A549 (cell line): ENCODE data around the gene PI4K2B. TPM values are rescaled to one million over a fixed set of nuclear protein-coding genes. Genes with fewer than 3 reads are reported as not detected.

ENCODE experiments used
- ATAC-seq, 2 experiments: fragments of 200-7000 bp in 1 of 2; fragments of >200 bp in 1 of 2; cut with Nextera tagmentation in 1 of 2; cut with Tn5 transposase in 1 of 2; 3 replicates each; pipeline versions ENCODE4 v1.8.0 to v1.9.1; 2018 to 2020; ENCODE audit warnings: mild to moderate bottlenecking in 1 of 2, moderate library complexity in 1 of 2
- CTCF ChIA-PET: fragments of 300-600 bp; sonication (Branson Sonifier 250); formaldehyde crosslinking; extraction: SDS; loops from one replicate; lab custom pipeline; 2021; ENCODE audit warnings: antibody characterized with exemption, inconsistent platforms; lab: Yijun Ruan, JAX
- POLR2A ChIA-PET: fragments of 350-600 bp; formaldehyde crosslinking; extraction: SDS; loops from one replicate; lab custom pipeline; 2021; ENCODE audit warnings: antibody characterized with exemption, inconsistent platforms; lab: Yijun Ruan, JAX
- DNase-seq, 2 experiments: peaks; one replicate each; pipeline versions ENCODE4 v3.0.0 to v3.0.0-alpha.2; 2011 to 2016; ENCODE audit warnings: low read depth in 1 of 2, low spot score in 1 of 2
- FAIRE-seq: peaks from 2 replicates; lab custom pipeline; 2011; peaks lifted over from hg19 to GRCh38; lab: Jason Lieb, UNC
- H3K27ac ChIP-seq, 2 experiments: fragments of >200 bp; sonication (Bioruptor Twin); formaldehyde crosslinking; 3 replicates each; pipeline ENCODE4 v1.5.1; 2016 to 2017
- H3K4me1 ChIP-seq: fragments of >200 bp; sonication (Bioruptor Twin); formaldehyde crosslinking; 3 replicates; pipeline ENCODE4 v1.6.1; 2016
- H3K4me2 ChIP-seq: fragments of >200 bp; sonication (Bioruptor Twin); formaldehyde crosslinking; 3 replicates; pipeline ENCODE4 v1.6.1; 2016
- H3K4me3 ChIP-seq: fragments of >200 bp; sonication (Bioruptor Twin); formaldehyde crosslinking; 3 replicates; pipeline ENCODE4 v1.5.1; 2016
- H3K9me3 ChIP-seq: fragments of >200 bp; sonication (Bioruptor Twin); formaldehyde crosslinking; 3 replicates; pipeline ENCODE4 v1.6.1; 2016
- BCL3 ChIP-seq: fragments of >200 bp; sonication (Bioruptor Twin); formaldehyde crosslinking; IDR thresholded peaks from 3 replicates; pipeline ENCODE4 v1.6.1; 2016
- CBX8 ChIP-seq: fragments of 200-600 bp; sonication (generic); IDR thresholded peaks from 2 replicates; pipeline ENCODE4 v1.6.1; 2016
- CEBPB ChIP-seq, 2 experiments: fragments of >200 bp in 1 of 2; sonication (Bioruptor Twin) in 1 of 2; formaldehyde crosslinking in 1 of 2; IDR thresholded peaks; 2 replicates each; pipeline ENCODE4 v1.6.1; 2012 to 2016
- ELK1 ChIP-seq: fragments of 150-350 bp; IDR thresholded peaks from 2 replicates; pipeline ENCODE4 v1.6.1; 2014; ENCODE audit warnings: low read depth, mild to moderate bottlenecking, low read length
- EP300 ChIP-seq, 2 experiments: fragments of >200 bp; sonication (Bioruptor Twin); formaldehyde crosslinking; IDR thresholded peaks; 2 replicates in 1 of 2; 3 replicates in 1 of 2; pipeline ENCODE4 v1.6.1; 2016 to 2017
- FOSL2 ChIP-seq, 2 experiments: fragments of 450-650 bp in 1 of 2; fragments of >200 bp in 1 of 2; sonication (Bioruptor Twin) in 1 of 2; formaldehyde crosslinking; IDR thresholded peaks; 2 replicates each; pipeline versions ENCODE4 v1.5.0 to v1.6.1; 2016 to 2020; ENCODE audit warnings: mild to moderate bottlenecking in 1 of 2, moderate library complexity in 1 of 2
- HOXA7 ChIP-seq: fragments of 250-450 bp; sonication (Bioruptor Pico); IDR thresholded peaks from 2 replicates; pipeline ENCODE4 v1.5.0; 2020; ENCODE audit warnings: mild to moderate bottlenecking, moderate library complexity
- HOXB5 ChIP-seq: fragments of 250-450 bp; sonication (Bioruptor Pico); IDR thresholded peaks from 2 replicates; pipeline ENCODE4 v1.5.0; 2020; ENCODE audit warnings: mild to moderate bottlenecking, moderate library complexity
- JUNB ChIP-seq: fragments of >200 bp; sonication (Bioruptor Twin); formaldehyde crosslinking; IDR thresholded peaks from 2 replicates; pipeline ENCODE4 v1.6.1; 2016
- KDM1A ChIP-seq: fragments of 200-600 bp; sonication (generic); IDR thresholded peaks from 2 replicates; pipeline ENCODE4 v1.6.1; 2016; ENCODE audit warnings: low read depth, mild to moderate bottlenecking
- MAFK ChIP-seq: fragments of 450-650 bp; IDR thresholded peaks from 2 replicates; pipeline ENCODE4 v1.6.1; 2014; ENCODE audit not compliant: partially characterized antibody
- MAX ChIP-seq: IDR thresholded peaks from 2 replicates; pipeline ENCODE4 v1.6.1; 2012
- PBX3 ChIP-seq: IDR thresholded peaks from 2 replicates; pipeline ENCODE4 v1.6.1; 2012
- REST ChIP-seq: fragments of 200-600 bp; sonication (generic); IDR thresholded peaks from 2 replicates; pipeline ENCODE4 v1.6.1; 2016; ENCODE audit warnings: antibody characterized with exemption, mild to moderate bottlenecking, moderate library complexity
- RFX5 ChIP-seq: fragments of 450-650 bp; IDR thresholded peaks from 2 replicates; pipeline ENCODE4 v1.7.1; 2014; ENCODE audit warnings: antibody characterized with exemption, mild to moderate bottlenecking, moderate library complexity
- RNF2 ChIP-seq: fragments of 200-600 bp; sonication (generic); IDR thresholded peaks from 2 replicates; pipeline ENCODE4 v1.6.1; 2016; ENCODE audit warnings: low read depth, mild to moderate bottlenecking, antibody characterized with exemption, moderate library complexity, borderline replicate concordance
- WGBS: methylation state at CpG from one replicate; pipeline ENCODE4 v1.1.6; 2017; ENCODE audit errors: missing lambda C conversion rate; 5-methylcytosine and 5-hydroxymethylcytosine counted together
- polyA plus RNA-seq, 4 experiments: library from polyadenylated mRNA; depleted of rRNA in 3 of 4; stranded (reverse); fragments of >200 nt; fragmentation: RNase III in 1 of 4; extraction: RNeasy Plus Mini Kit Qiagen cat#74134 plus additional on column Dnase treatment in 1 of 4; gene quantifications; 2 replicates in 3 of 4; 3 replicates in 1 of 4; pipeline ENCODE4 v1.2.3, GENCODE V29; 2011 to 2017

Gene PI4K2B
- polyA plus RNA-seq, 2 of the 4 experiments (the other 2 are of a cell fraction), result 7.7 to 8.4 TPM

- TF ChIP-seq CBX8 (no peak), JUNB (no peak)
Measured at GRCh38 chr4:25312496-25313200, 78.8 kb downstream of the PI4K2B start, which contains the start of gene ZCCHC4 (continued).

- H3K9me3 ChIP-seq, result no peaks in the 10 kb centered on the region
- DNase-seq, result no peak
- no peak for FAIRE-seq
- ATAC-seq, result peak in 1 of 2 experiments; percentile 42; a peak in 2 of 6 replicates
- peak overlapping the region; percentile 98 for H3K4me2 ChIP-seq
- POLR2A ChIA-PET, result interaction anchor here (1.1 to 1.3 kb wide), 2 partner anchors 63 to 153 kb away, joined by 6 to 8 read pairs; partner anchors contain the start of genes ANAPC4 and SEPSECS
- CTCF ChIA-PET, result interaction anchor here (1.1 to 3.0 kb wide), 25 partner anchors 8 to 194 kb away, joined by 3 to 31 read pairs (median 6); partner anchors contain the start of gene PI4K2B
- peak overlapping the region; percentile 95 for H3K4me3 ChIP-seq
- peak overlapping the region; percentile 80 to 93 for H3K27ac ChIP-seq
- TF ChIP-seq BCL3, result no peak
- TF ChIP-seq ELK1, result no peak
- TF ChIP-seq RNF2, result no peak
- TF ChIP-seq, all 56 proteins: peak for 0
- 16% methylated on average over 23 of the region's 23 CpGs for WGBS
- H3K4me1 ChIP-seq, result peaks cover 7% of the 10 kb centered on the region; the same call in 1 of the 3 replicates
Measured at GRCh38 chr4:25313201-25313895, 79.5 kb downstream of the PI4K2B start.

- CTCF ChIA-PET, result interaction anchor here (0.7 to 3.5 kb wide), 4 partner anchors 7 to 66 kb away, joined by 3 to 20 read pairs (median 3); partner anchors contain the start of gene ZCCHC4
- peaks cover 14% of the 10 kb centered on the region; the same call in 2 of the 3 replicates for H3K4me1 ChIP-seq
- peak overlapping the region; percentile 11 to 88; a peak in 4 of 6 replicates for H3K27ac ChIP-seq
- DNase-seq (no peak), ATAC-seq (no peak), FAIRE-seq (no peak)
- WGBS, result 40% methylated on average over 2 of the region's 2 CpGs
- POLR2A ChIA-PET, result interaction anchor here (1.1 kb wide), 1 partner anchor 8 kb away, joined by 5 read pairs; the partner anchor contains the start of gene ZCCHC4
- H3K4me3 ChIP-seq, result no peak overlapping the region
- TF ChIP-seq KDM1A, result no peak
- TF ChIP-seq MAFK, result peak; percentile 13
- no peaks in the 10 kb centered on the region for H3K9me3 ChIP-seq
- peak overlapping the region; percentile 48 for H3K4me2 ChIP-seq
Measured at GRCh38 chr4:25320336-25320735, 86.5 kb downstream of the PI4K2B start.

- 41% methylated on average over 1 of the region's 1 CpG for WGBS
- peak overlapping the region; percentile 48 for H3K4me2 ChIP-seq
- ATAC-seq, result peak; percentile 35 to 80; a peak in 3 of 6 replicates
- H3K9me3 ChIP-seq, result no peaks in the 10 kb centered on the region
- TF ChIP-seq EP300 (IDR thresholded peaks at IDR 0.05), result no peak
- peak; percentile 33 to 48; a peak in 2 of 4 replicates for TF ChIP-seq CEBPB (IDR thresholded peaks at IDR 0.05)
- peak; percentile 28; the same call in 1 of the 2 replicates for TF ChIP-seq FOSL2 (IDR thresholded peaks at IDR 0.05)
- no peak for TF ChIP-seq FOSL2 (CRISPR knock-in tag; IDR thresholded peaks at IDR 0.05)
- CTCF ChIA-PET, result interaction anchor here (0.7 to 3.5 kb wide), 4 partner anchors 8 to 66 kb away, joined by 3 to 20 read pairs (median 3); partner anchors contain the start of gene ZCCHC4
- no peak overlapping the region for H3K4me3 ChIP-seq
- peak; percentile 12 to 17 for DNase-seq
- no peak for FAIRE-seq
- peak overlapping the region; percentile 70 to 88 for H3K27ac ChIP-seq
- peaks cover 14% of the 10 kb centered on the region; the same call in 2 of the 3 replicates for H3K4me1 ChIP-seq
- POLR2A ChIA-PET, result interaction anchor here (1.1 kb wide), 1 partner anchor 8 kb away, joined by 5 read pairs; the partner anchor contains the start of gene ZCCHC4
Measured at GRCh38 chr4:25320773-25321172, 86.9 kb downstream of the PI4K2B start.

GRCh38 chr4:25321703-25322102 lies 87.9 kb downstream of the PI4K2B start:
- H3K4me1 ChIP-seq, result peaks cover 14% of the 10 kb centered on the region; the same call in 2 of the 3 replicates
- H3K4me2 ChIP-seq, result no peak overlapping the region
- ATAC-seq (no peak), FAIRE-seq (no peak), DNase-seq (no peak)
- 83% methylated on average over 3 of the region's 3 CpGs for WGBS
- no peaks in the 10 kb centered on the region for H3K9me3 ChIP-seq
- CTCF ChIA-PET, result interaction anchor here (3.5 kb wide), 1 partner anchor 9 kb away, joined by 20 read pairs; the partner anchor contains the start of gene ZCCHC4
- H3K4me3 ChIP-seq, result no peak overlapping the region
- POLR2A ChIA-PET, result no interaction called here
- peak overlapping the region; percentile 17 to 88; a peak in 3 of 6 replicates for H3K27ac ChIP-seq
- TF ChIP-seq MAX (no peak), REST (no peak), PBX3 (no peak), HOXB5 (no peak), HOXA7 (no peak), RFX5 (no peak), CBX8 (no peak)
